Anterior cingulate cortex (tissue), 58 donors: ENCODE data around the gene SLC35F2.
"Not testable (repeated sequence)": the region's sequence is repeated elsewhere in the genome, so short reads cannot be mapped to it uniquely, and the experiment has no call there.

Experiments
- DNase-seq, 58 donors: peaks; one replicate each; lab custom pipeline; 2025; lab: John Stamatoyannopoulos, UW

Gene SLC35F2

DNA sequence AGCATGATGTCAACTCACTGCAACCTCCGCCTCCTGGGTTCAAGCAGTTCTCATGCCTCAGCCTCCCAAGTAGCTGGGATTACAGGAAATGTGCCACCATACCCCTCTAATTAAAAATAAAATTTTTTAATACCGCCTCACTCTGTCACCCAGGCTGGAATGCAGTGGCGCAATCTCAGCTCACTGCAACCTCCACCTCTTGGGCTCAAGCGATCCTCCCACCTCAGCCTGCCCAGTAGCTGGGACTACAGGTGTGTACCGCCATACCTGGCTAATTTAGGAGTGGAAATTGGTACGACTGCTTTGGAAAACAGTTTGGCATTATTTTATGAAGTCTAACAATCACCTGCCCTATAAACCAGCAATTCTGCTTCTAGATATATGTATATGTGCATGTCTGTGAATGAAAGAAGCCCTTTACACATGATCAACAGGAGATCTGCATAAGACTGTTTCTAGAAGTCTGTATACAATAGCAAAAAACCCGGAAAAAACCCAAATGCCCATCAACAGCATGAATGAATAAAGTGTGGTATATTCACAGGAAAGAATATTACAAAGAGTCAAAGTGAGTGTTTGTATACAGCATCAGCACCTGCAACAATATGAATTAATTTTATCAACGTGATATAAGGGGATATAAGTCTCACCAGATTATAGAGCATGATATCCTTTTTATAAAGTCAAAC, 16.0 kb downstream of the SLC35F2 start:
- DNase-seq, result no peak

DNA sequence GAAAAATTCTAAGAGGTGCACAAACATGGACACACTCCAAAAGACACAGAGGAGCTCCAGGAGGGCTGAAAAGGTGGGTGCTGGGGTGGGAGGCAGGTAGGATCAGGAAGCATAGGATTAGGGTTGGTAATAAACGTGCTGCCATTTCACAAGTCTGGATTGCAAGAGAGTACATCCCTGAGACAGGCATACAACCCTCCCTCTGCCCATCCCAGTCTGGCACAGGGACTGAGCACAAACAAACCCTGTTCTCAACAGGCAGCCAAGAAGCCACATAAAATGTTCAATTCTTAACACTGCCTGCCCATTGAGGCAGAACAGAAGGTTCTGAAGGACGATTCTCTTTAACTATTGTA, 18.5 kb downstream of the SLC35F2 start:
- DNase-seq, result peak in 39 of 58 donors; percentile 1 to 83 (median 29)

DNA sequence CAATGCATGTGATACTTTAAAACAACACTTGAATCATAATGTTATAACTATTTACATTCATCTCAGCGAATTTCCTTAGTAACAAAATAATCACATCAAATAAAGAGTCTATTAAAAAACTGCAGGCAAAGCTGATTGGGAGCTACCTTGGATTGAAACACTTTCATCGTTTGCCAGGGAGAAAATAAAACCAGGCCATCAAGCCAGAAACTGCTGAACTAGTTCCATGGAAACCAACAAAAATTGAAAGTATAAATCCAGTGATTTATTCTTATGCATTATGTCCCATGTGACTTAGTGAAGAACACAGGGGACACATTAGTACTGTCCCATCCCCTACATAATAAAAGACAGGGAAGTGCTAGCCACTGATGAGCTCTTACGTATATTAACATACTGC, 21.7 kb downstream of the SLC35F2 start:
- DNase-seq, result no peak

GRCh38 chr11:107834995-107835394, 23.6 kb downstream of the SLC35F2 start:
- DNase-seq, result no peak

DNA sequence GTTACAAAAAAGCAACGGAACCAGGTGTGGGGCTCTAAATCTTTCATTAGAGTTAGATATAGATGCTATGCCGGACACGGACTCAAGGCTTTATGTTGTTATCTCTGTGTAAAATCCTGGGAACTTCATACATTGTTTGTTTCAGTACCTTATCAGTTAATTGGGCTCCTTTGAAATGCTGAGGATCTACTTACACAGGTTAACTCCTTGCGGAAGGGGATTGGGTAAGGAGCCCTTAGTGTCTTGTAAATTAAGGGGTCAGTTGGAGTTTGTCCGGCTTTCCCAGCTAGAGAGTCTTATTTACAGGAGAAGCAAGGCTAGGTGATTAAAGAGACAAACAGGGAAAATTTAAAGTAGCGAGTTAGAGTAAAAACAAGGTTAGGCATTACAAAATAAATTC, 24.7 kb downstream of the SLC35F2 start:
- DNase-seq, result not testable (repeated sequence)

DNA sequence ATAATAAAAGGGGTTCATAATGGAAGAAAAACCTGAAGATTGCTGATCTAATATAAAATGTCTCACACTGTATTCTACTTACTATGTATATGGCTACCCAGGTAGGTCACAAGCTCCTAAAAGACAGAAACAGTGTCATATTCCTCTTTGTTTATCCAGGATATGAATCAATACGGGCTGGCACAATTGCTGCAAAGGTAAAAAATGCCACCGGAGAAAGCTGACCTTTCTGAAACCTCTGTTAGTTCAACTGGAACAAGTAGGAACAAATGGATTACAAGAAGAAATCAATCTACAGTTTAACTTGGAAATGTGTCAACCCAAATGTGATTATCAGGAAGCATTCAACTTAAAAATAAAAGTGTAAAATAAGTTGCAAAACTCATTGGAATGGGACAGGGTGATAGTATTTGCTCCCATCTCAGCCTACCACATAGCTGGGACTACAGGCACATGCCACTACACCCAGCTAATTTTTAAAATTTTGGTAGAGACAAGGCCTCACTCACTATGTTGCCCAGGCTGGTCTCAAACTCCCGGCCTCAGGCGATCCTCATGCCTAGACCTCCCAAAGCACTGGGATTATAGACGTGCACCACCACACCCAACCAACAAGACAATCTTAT, 27.6 kb downstream of the SLC35F2 start:
- no peak for DNase-seq

DNA sequence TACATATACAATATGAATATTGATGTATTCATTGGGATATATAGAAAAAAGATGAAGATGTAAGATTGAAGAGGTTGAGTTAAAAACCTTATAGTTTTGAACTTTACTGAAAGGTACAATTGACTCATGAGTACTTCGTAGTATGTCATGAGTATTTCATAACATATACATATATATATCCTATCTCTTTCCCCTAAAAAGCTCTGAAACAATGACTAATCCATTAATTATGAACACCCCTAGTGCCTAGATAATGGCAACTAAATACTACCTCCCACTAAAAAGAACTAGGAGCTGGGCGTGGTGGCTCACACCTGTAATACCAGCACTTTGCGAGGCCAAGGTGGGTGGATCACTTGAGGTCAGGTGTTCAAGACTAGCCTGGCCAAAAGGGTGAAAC, 31.5 kb downstream of the SLC35F2 start:
- no peak for DNase-seq

DNA sequence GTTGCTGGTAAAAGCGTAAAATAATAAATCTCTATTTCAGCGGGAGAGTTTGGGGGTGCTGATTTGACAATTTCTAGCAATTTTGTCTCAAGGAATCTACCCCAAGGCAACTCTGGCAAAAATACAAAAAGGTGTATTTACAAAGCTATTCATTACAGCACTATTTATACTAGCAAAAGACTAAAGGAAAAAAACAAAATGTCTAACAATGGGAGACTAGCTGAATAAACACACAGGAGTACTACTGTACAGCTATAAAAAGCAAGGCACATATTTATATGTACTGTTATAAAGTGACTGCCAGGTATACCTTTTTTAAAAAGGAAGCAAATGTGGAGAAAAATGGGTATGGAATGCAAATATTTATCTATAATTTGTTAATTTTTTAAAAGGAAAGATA, 32.7 kb downstream of the SLC35F2 start:
- DNase-seq, result no peak

DNA sequence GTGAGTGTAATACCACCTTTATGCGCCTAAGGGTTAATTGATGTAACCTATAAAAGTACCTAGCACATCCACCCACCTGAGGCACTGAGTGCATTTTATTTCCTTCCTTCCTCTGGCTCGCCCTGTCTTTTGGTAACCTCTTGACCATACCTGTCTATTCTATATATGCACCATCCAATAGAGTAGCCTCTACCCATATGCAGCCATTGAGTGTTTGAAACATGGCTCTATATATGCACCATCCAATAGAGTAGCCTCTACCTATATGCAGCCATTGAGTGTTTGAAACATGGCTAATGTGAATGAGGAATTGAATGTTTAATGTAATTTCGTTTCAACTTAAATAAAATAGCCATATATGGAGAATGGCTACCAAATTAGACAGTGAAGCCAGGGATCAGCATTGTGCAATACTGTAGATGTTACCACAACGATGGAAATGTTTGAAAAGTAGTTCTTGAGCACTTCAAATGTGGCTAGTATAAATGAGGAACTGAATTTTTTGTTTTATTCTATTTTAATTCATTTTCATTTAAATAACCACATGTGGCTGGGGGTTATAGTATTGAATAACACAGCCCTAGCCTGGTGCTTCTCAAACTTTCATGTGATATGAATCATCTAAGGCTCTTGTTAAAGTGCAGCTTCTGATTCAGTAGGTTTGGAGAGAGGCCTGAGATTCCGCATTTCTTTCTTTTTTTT, 33.8 kb downstream of the SLC35F2 start:
- no peak for DNase-seq

GRCh38 chr11:107821199-107821927, 37.2 kb downstream of the SLC35F2 start:
- no peak for DNase-seq

DNA sequence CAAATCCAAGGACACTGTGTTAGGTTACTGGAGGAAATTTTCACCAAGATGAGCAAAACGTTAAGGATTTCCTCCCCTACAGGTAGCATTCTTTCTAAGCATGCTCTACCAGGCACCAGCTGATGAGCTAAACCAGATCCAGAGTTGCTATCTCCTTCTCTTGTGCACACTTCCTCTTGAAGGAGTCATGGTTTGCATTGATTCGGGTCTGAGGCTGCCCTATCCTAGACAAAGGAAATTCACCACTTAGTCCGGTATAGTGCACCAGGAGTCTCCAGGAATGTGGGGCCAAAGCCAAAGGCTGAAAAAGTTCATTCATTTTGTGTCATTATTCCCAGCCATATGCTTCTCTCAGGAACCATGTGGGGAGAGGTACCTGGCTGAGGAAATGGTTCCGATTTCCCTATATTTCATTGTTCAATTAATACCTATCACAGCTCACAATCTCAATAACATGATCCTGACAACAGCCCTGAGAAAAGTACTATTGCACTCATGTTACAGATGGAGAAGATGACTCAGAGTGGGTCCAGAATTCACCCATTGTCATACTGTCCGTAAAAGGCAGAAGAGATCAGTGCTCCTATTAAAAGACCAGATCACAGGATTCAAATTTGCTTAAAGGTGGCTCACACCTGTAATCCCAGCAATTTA, 39.1 kb downstream of the SLC35F2 start:
- no peak for DNase-seq

DNA sequence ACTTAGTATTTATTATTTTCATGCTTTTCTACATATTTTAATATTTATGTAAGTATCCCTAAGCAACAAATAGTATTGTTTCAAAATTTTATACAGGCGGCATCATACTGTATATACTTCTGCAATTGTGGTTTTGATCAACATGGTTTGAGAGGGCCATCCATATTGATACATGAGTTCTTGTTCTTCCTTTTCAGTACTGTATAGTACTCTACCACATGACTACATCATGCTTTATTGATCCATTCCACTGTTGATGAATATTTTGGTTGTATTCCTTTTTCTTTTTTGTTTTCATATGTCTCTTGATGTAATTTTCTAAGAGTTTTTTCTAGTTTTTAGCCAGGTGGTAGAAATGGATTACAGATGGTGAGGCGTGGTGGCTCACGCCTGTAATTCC, 40.1 kb downstream of the SLC35F2 start:
- DNase-seq, result no peak

GRCh38 chr11:107816028-107816427, 42.6 kb downstream of the SLC35F2 start:
- no peak for DNase-seq

GRCh38 chr11:107810875-107811274, 47.7 kb downstream of the SLC35F2 start:
- no peak for DNase-seq

GRCh38 chr11:107808521-107808920, 50.1 kb downstream of the SLC35F2 start:
- no peak for DNase-seq

DNA sequence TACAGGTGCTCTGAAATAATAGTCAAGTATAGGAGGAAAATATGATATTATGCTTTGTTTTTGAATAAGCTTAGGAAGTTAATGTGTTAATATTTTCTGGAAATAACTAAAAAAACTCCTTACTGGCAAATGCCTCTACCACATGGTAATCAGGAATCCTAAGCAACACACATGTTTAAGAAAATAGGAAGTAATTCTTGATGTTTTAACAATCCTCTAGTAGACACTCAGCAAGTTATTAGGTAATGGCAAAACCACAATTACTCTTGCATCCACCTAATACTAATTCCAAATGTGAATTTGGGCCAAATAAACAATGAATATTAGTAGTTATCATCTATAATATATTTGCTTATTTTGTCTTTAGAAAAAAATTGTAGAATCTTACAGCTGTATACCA, 53.6 kb downstream of the SLC35F2 start:
- no peak for DNase-seq

- DNase-seq, result no peak
Observed at GRCh38 chr11:107804211-107804610, 54.4 kb downstream of the SLC35F2 start.

DNA sequence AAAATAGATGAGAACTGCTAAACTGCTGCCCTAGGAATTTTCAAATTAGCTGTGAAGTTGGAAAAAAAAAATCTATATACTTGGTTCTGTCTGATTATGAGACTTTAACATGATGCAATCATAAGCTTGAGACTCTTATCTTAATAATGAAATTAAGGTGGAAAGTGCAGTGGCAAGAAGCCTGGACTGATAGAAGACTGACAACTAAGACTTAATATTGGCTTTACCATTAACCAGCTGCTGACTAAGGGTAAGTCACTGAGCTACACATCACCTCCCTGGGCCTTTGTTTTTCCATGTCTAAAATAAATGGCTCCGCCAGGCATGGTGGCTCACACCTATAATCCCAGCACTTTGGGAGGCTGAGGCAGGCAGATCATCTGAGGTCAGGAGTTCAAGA, 56.9 kb downstream of the SLC35F2 start:
- no peak for DNase-seq

DNA sequence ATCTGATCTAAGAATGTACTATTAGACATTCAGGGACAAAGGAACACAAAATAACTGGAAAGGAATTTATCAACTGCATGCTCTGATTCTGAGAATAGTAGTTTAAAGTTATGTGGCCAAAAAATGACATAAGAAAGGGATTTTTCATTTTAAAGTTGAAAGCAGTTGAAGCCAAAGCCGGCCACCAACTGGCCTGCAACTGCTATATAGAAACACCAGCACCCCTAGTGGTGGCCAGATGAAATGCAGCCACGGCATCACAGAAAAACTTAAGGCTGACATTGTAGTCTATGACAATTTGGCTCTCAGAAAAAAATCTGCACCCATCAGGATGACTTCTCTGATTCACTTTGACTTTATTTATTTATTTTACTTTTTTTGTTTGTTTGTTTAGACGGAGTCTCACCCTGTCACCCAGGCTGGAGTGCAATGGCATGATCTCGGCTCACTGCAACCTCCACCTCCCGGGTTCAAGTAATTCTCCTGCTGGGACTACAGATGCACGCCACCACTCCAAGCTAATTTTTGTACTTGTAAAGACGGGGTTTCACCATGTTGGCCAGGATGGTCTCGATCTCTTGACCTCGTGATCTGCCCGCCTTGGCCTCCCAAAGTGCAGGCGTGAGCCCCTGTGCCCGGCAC, 59.2 kb downstream of the SLC35F2 start:
- DNase-seq, result peak in 50 of 58 donors; percentile 0 to 77 (median 24)

- no peak for DNase-seq
Observed at GRCh38 chr11:107792049-107792443, 66.5 kb downstream of the SLC35F2 start.
